SK-N-SH treated with all-trans-retinoic acid at 6 μM for 48 hours (cell line): Measurements from ENCODE around the gene CD48.

ENCODE experiments used
- ATAC-seq: fragments of 200-7000 bp; cut with Tn5 transposase; 3 replicates; pipeline ENCODE4 v1.9.1; 2020; ENCODE audit warnings: mild to moderate bottlenecking, moderate library complexity
- ARNTL ChIP-seq: fragments of 450-650 bp; formaldehyde crosslinking; IDR thresholded peaks from 2 replicates; pipeline ENCODE4 v1.5.0; 2020; ENCODE audit warnings: low read depth, mild to moderate bottlenecking, moderate library complexity, borderline replicate concordance
- BACH2 ChIP-seq: fragments of 250-450 bp; sonication (Bioruptor Pico); IDR thresholded peaks from 2 replicates; pipeline ENCODE4 v1.9.0; 2021; ENCODE audit warnings: mild to moderate bottlenecking, borderline replicate concordance
- CSDC2 ChIP-seq: fragments of 250-450 bp; sonication (Bioruptor Pico); IDR thresholded peaks from 2 replicates; pipeline ENCODE4 v1.5.0; 2020; ENCODE audit warnings: mild to moderate bottlenecking, moderate library complexity
- GLIS3 ChIP-seq: fragments of 250-450 bp; sonication (Bioruptor Pico); IDR thresholded peaks from 2 replicates; pipeline ENCODE4 v1.5.0; 2020; ENCODE audit warnings: mild to moderate bottlenecking, moderate library complexity
- ISL1 ChIP-seq: fragments of 250-450 bp; sonication (Bioruptor Pico); IDR thresholded peaks from 2 replicates; pipeline ENCODE4 v2.1.2; 2022; ENCODE audit warnings: mild to moderate bottlenecking, moderate library complexity
- OSR1 ChIP-seq: fragments of 250-450 bp; sonication (Bioruptor Pico); IDR thresholded peaks from 2 replicates; pipeline ENCODE4 v1.8.0; 2022; ENCODE audit warnings: moderate library complexity, mild to moderate bottlenecking, inconsistent platforms
- PPARA ChIP-seq: fragments of 250-450 bp; sonication (Bioruptor Pico); IDR thresholded peaks from 2 replicates; pipeline ENCODE4 v1.5.0; 2020; ENCODE audit warnings: mild to moderate bottlenecking, borderline replicate concordance
- RARB ChIP-seq: fragments of 250-450 bp; sonication (Bioruptor Pico); IDR thresholded peaks from 2 replicates; pipeline ENCODE4 v1.8.0; 2021; ENCODE audit warnings: mild to moderate bottlenecking, moderate library complexity
- SNAI2 ChIP-seq: fragments of 250-450 bp; sonication (Bioruptor Pico); IDR thresholded peaks from 2 replicates; pipeline ENCODE4 v1.5.0; 2020; ENCODE audit warnings: mild to moderate bottlenecking, moderate library complexity
- TCF4 ChIP-seq: fragments of 250-450 bp; sonication (Bioruptor Pico); IDR thresholded peaks from 2 replicates; pipeline ENCODE4 v1.8.0; 2021; ENCODE audit warnings: mild to moderate bottlenecking, moderate library complexity, borderline replicate concordance
- TOX ChIP-seq: fragments of 250-450 bp; sonication (Bioruptor Pico); IDR thresholded peaks from 2 replicates; pipeline ENCODE4 v1.8.0; 2021; ENCODE audit warnings: mild to moderate bottlenecking, moderate library complexity, borderline replicate concordance
- ZC3H10 ChIP-seq: fragments of 250-450 bp; sonication (Bioruptor Pico); IDR thresholded peaks from 2 replicates; pipeline ENCODE4 v1.5.1; 2021; ENCODE audit warnings: mild to moderate bottlenecking, moderate library complexity
- ZFP3 ChIP-seq: fragments of 250-450 bp; sonication (Bioruptor Pico); IDR thresholded peaks from 2 replicates; pipeline ENCODE4 v1.5.0; 2020; ENCODE audit warnings: mild to moderate bottlenecking, moderate library complexity
- ZFP30 ChIP-seq: fragments of 450-650 bp; formaldehyde crosslinking; IDR thresholded peaks from 2 replicates; pipeline ENCODE4 v1.5.0; 2022; ENCODE audit warnings: mild to moderate bottlenecking, moderate library complexity
- ZNF565 ChIP-seq: fragments of 450-650 bp; formaldehyde crosslinking; conservative IDR thresholded peaks from 2 replicates; pipeline ENCODE4 v1.5.0; 2020; ENCODE audit warnings: low read depth, mild to moderate bottlenecking, moderate library complexity
- ZNF8 ChIP-seq: fragments of 450-650 bp; formaldehyde crosslinking; IDR thresholded peaks from 2 replicates; pipeline ENCODE4 v1.5.0; 2020; ENCODE audit warnings: mild to moderate bottlenecking, moderate library complexity
- TF ChIP-seq, protein P1 (sequence below): fragments of 250-450 bp; sonication (Bioruptor Pico); IDR thresholded peaks from 2 replicates; pipeline ENCODE4 v1.5.1; 2020; ENCODE audit warnings: low read depth, mild to moderate bottlenecking, moderate library complexity
- TF ChIP-seq, protein P2 (sequence below): fragments of 250-450 bp; sonication (Bioruptor Pico); IDR thresholded peaks from 2 replicates; pipeline ENCODE4 v1.8.0; 2021; ENCODE audit warnings: low read depth, mild to moderate bottlenecking, moderate library complexity, borderline replicate concordance
- TF ChIP-seq, protein P3 (sequence below): fragments of 250-450 bp; sonication (Bioruptor Pico); IDR thresholded peaks from 2 replicates; pipeline ENCODE4 v1.8.0; 2020; ENCODE audit warnings: mild to moderate bottlenecking, moderate library complexity, borderline replicate concordance
- TF ChIP-seq, protein P4 (sequence below): fragments of 250-450 bp; sonication (Bioruptor Pico); IDR thresholded peaks from 2 replicates; pipeline ENCODE4 v1.5.1; 2021; ENCODE audit warnings: mild to moderate bottlenecking, moderate library complexity

CD48 gene

DNA sequence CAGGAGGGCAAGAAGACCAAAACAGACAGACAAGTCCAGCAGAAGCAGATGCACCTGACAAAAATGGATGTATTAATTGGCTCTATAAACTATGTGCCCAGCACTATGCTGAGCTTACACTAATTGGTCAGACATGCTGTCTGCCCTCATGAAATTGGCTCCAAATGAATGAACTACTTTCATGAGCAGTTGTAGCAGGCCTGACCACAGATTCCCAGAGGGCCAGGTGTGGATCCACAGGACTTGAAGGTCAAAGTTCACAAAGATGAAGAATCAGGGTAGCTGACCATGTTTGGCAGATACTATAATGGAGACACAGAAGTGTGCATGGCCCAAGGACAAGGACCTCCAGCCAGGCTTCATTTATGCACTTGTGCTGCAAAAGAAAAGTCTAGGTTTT, 42.0 kb upstream of the CD48 start:
- ATAC-seq: no peak

DNA sequence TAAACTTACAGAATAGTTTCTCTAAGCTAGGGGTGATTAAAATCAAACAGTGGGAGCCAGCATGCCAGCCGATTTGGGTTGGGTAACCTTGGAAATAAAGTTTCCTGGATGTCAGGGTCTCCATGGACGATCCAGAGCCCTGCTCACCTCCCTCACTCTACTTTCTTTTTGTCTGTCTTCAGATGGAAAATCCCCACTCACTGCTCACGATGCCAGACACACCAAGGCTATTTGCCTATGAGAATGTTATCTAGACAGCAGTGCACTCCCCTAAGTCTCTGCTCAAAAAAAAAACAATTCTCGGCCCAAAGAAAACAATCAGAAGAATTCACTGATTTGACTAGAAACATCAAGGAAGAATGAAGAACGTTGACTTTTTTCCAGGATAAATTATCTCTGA, 41.3 kb upstream of the CD48 start:
- no peak for ATAC-seq
- TF ChIP-seq, protein P1, sequence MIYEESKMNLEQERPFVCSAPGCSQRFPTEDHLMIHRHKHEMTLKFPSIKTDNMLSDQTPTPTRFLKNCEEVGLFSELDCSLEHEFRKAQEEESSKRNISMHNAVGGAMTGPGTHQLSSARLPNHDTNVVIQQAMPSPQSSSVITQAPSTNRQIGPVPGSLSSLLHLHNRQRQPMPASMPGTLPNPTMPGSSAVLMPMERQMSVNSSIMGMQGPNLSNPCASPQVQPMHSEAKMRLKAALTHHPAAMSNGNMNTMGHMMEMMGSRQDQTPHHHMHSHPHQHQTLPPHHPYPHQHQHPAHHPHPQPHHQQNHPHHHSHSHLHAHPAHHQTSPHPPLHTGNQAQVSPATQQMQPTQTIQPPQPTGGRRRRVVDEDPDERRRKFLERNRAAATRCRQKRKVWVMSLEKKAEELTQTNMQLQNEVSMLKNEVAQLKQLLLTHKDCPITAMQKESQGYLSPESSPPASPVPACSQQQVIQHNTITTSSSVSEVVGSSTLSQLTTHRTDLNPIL: no peak
- no peak for TF ChIP-seq OSR1 (CRISPR knock-in tag)
- no peak for TF ChIP-seq ZNF565 (CRISPR knock-in tag)
- TF ChIP-seq, protein P2, sequence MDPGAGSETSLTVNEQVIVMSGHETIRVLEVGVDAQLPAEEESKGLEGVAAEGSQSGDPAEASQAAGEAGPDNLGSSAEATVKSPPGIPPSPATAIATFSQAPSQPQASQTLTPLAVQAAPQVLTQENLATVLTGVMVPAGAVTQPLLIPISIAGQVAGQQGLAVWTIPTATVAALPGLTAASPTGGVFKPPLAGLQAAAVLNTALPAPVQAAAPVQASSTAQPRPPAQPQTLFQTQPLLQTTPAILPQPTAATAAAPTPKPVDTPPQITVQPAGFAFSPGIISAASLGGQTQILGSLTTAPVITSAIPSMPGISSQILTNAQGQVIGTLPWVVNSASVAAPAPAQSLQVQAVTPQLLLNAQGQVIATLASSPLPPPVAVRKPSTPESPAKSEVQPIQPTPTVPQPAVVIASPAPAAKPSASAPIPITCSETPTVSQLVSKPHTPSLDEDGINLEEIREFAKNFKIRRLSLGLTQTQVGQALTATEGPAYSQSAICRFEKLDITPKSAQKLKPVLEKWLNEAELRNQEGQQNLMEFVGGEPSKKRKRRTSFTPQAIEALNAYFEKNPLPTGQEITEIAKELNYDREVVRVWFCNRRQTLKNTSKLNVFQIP (CRISPR knock-in tag): no peak
- no peak for TF ChIP-seq CSDC2 (CRISPR knock-in tag)
- TF ChIP-seq, protein P3, sequence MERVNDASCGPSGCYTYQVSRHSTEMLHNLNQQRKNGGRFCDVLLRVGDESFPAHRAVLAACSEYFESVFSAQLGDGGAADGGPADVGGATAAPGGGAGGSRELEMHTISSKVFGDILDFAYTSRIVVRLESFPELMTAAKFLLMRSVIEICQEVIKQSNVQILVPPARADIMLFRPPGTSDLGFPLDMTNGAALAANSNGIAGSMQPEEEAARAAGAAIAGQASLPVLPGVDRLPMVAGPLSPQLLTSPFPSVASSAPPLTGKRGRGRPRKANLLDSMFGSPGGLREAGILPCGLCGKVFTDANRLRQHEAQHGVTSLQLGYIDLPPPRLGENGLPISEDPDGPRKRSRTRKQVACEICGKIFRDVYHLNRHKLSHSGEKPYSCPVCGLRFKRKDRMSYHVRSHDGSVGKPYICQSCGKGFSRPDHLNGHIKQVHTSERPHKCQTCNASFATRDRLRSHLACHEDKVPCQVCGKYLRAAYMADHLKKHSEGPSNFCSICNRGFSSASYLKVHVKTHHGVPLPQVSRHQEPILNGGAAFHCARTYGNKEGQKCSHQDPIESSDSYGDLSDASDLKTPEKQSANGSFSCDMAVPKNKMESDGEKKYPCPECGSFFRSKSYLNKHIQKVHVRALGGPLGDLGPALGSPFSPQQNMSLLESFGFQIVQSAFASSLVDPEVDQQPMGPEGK (CRISPR knock-in tag): no peak
- TF ChIP-seq, protein P4, sequence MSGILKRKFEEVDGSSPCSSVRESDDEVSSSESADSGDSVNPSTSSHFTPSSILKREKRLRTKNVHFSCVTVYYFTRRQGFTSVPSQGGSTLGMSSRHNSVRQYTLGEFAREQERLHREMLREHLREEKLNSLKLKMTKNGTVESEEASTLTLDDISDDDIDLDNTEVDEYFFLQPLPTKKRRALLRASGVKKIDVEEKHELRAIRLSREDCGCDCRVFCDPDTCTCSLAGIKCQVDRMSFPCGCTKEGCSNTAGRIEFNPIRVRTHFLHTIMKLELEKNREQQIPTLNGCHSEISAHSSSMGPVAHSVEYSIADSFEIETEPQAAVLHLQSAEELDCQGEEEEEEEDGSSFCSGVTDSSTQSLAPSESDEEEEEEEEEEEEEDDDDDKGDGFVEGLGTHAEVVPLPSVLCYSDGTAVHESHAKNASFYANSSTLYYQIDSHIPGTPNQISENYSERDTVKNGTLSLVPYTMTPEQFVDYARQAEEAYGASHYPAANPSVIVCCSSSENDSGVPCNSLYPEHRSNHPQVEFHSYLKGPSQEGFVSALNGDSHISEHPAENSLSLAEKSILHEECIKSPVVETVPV (CRISPR knock-in tag): no peak
- no peak for TF ChIP-seq ZNF8 (CRISPR knock-in tag)
- TF ChIP-seq RARB: no peak
- no peak for TF ChIP-seq ZFP30
- no peak for TF ChIP-seq ISL1 (CRISPR knock-in tag)
- TF ChIP-seq ARNTL: no peak
- TF ChIP-seq SNAI2 (CRISPR knock-in tag): no peak

More for the DNA sequence above, 42.0 kb upstream of the CD48 start:
- TF ChIP-seq ZFP30 (no peak), ZNF565 (CRISPR knock-in tag) (no peak), ZC3H10 (CRISPR knock-in tag) (no peak), ZFP3 (CRISPR knock-in tag) (no peak), TCF4 (no peak), ISL1 (CRISPR knock-in tag) (no peak), ZNF8 (CRISPR knock-in tag) (no peak)
- TF ChIP-seq, protein P4 (CRISPR knock-in tag): no peak
- TF ChIP-seq, protein P2 (CRISPR knock-in tag): no peak
- TF ChIP-seq, all 23 proteins: peak for 0

DNA sequence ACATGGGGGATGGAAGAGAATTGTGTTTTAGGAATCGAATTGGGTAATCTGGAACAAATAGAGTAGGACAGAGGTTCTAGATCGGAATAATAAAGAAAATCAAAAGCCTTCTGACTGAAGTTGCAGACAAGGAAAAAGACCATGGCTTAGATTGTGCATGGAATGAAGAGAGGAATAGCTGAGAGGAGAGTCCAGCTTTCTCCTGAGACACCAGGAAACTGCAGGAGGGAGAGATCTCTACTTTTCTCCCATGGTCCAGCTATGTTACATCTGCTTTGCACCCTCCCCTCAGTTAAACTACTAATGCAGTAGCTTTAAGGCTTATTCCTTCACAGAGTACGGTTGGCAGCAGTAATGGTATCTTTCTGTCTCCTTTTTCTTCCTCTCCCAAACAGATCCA, 40.8 kb upstream of the CD48 start:
- ATAC-seq: no peak
- TF ChIP-seq OSR1 (CRISPR knock-in tag) (no peak), ARNTL (no peak), TCF4 (no peak), ZC3H10 (CRISPR knock-in tag) (no peak)

DNA sequence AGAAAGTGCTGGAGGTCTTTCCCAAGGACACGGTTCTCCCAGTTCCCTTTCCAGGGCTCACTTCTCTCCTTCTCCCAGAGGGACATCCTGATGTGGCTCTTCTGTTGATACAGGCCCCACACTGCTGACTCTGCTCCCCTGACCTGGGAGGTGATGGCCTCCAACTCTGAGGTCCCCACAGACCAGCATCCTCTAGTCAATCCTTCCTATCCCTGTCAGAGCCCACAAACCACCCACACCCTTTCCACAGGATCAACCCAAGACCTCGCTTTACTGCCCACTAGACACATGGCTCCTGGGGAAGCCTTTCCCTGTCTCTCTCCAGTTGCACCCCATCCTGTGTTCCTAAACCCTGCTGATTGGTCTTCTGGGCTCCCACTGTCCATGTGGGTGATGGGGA, 39.0 kb upstream of the CD48 start:
- ATAC-seq: no peak
- TF ChIP-seq BACH2 (CRISPR knock-in tag) (no peak), ZFP30 (no peak), GLIS3 (CRISPR knock-in tag) (no peak), TOX (CRISPR knock-in tag) (no peak), PPARA (CRISPR knock-in tag) (no peak), OSR1 (CRISPR knock-in tag) (no peak), SNAI2 (CRISPR knock-in tag) (no peak), ZNF8 (CRISPR knock-in tag) (no peak), CSDC2 (CRISPR knock-in tag) (no peak), ZNF565 (CRISPR knock-in tag) (no peak), RARB (no peak)
- TF ChIP-seq, protein P2 (CRISPR knock-in tag): no peak
- TF ChIP-seq, protein P3 (CRISPR knock-in tag): no peak
- TF ChIP-seq, protein P4 (CRISPR knock-in tag): no peak
